ENCODE data around the gene LMO7.

LMO7 gene

DNA sequence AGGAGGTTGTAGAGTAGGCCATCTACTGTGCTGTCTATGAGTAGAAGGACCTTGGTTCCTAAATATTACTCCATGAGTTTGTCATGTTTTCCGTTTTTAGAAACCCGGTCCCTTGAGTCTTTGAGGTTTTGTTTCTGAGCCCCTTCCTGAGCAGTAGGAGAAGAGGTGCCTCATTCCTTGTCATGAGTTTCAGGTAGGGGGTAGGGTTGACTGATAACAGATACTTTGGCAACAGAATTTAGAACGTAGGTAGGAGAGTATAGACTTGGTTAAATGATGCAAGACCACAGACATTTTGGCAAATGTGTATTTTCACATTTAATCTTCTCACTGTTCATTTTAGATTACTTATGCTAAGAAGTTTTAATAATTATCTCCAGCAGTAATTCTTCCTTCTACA, 24.6 kb downstream of the LMO7 start:
- DNase-seq (ENCODE audit: low spot score), result no peak
- Histone ChIP-seq H2AK5ac (ENCODE audit: low read depth, low read length) (no peak overlapping the region), H3K18ac (ENCODE audit: low read length) (no peak overlapping the region), H3K23ac (ENCODE audit: low read depth, low read length, poor library complexity) (no peak overlapping the region), H2AFZ (ENCODE audit: low read length) (no peak overlapping the region), H3K9ac (ENCODE audit: low read depth, low read length, poor library complexity) (no peak overlapping the region), H4K91ac (ENCODE audit: low read depth, low read length, poor library complexity) (no peak overlapping the region), H3K4me2 (ENCODE audit: insufficient read depth, low read length, poor library complexity, severe bottlenecking) (no peak overlapping the region), H2BK5ac (ENCODE audit: low read length) (no peak overlapping the region), H2BK15ac (ENCODE audit: low read length) (no peak overlapping the region), H3K4me3 (ENCODE audit: low read length in 2 of 2) (no peak overlapping the region), H4K8ac (ENCODE audit: low read depth, low read length) (no peak overlapping the region), H3K4ac (ENCODE audit: low read length) (no peak overlapping the region), H3K14ac (ENCODE audit: low read length) (no peak overlapping the region), H3K36me3 (replicated peaks in 1 of 2; ENCODE audit: control insufficient read depth in 2 of 2, insufficient read depth in 2 of 2, low read length in 2 of 2) (no peaks in the 10 kb centered on the region), H3K9me3 (replicated peaks in 1 of 2; ENCODE audit: control insufficient read depth in 2 of 2, insufficient read depth in 1 of 2, low read depth in 1 of 2, low read length in 2 of 2) (no peaks in the 10 kb centered on the region), H3K4me1 (ENCODE audit: control insufficient read depth in 2 of 2, insufficient read depth in 1 of 2, low read depth in 1 of 2, low read length in 2 of 2) (no peaks in the 10 kb centered on the region), H3K27me3 (ENCODE audit: control insufficient read depth in 3 of 3, insufficient read depth in 3 of 3, low read depth in 1 of 3, low read length in 3 of 3) (no peaks in the 10 kb centered on the region), H2BK120ac (ENCODE audit: low read depth, low read length) (no peak overlapping the region), H3K27ac (replicated peaks; ENCODE audit: low read length) (no peak overlapping the region), H2BK12ac (ENCODE audit: low read length) (no peak overlapping the region), H3K79me1 (ENCODE audit: low read depth, low read length) (no peaks in the 10 kb centered on the region)
- no CpG with 5 or more reads among the region's 3 CpGs for WGBS, 2 donors (ENCODE audit: extremely low coverage in 2 of 2, insufficient read length in 2 of 2, insufficient replicate concordance in 1 of 2)

GRCh38 chr13:75661443-75661842, 25.3 kb downstream of the LMO7 start:
- no peak overlapping the region for H2BK12ac ChIP-seq (ENCODE audit: low read length)
- H2BK120ac ChIP-seq (ENCODE audit: low read depth, low read length), result no peak overlapping the region
- no peak overlapping the region for H4K91ac ChIP-seq (ENCODE audit: low read depth, low read length, poor library complexity)
- no peak overlapping the region for H2BK15ac ChIP-seq (ENCODE audit: low read length)
- DNase-seq (ENCODE audit: low spot score), result no peak
- no peak overlapping the region for H2AK5ac ChIP-seq (ENCODE audit: low read depth, low read length)
- H3K79me1 ChIP-seq (ENCODE audit: low read depth, low read length), result no peaks in the 10 kb centered on the region
- H2BK5ac ChIP-seq (ENCODE audit: low read length), result no peak overlapping the region
- no peak overlapping the region for H3K9ac ChIP-seq (ENCODE audit: low read depth, low read length, poor library complexity)
- no peaks in the 10 kb centered on the region for H3K4me1 ChIP-seq (ENCODE audit: control insufficient read depth in 2 of 2, insufficient read depth in 1 of 2, low read depth in 1 of 2, low read length in 2 of 2)
- WGBS, 2 donors (ENCODE audit: extremely low coverage in 2 of 2, insufficient read length in 2 of 2, insufficient replicate concordance in 1 of 2), result no CpG with 5 or more reads among the region's 4 CpGs
- no peak overlapping the region for H3K4ac ChIP-seq (ENCODE audit: low read length)
- H3K4me2 ChIP-seq (ENCODE audit: insufficient read depth, low read length, poor library complexity, severe bottlenecking), result no peak overlapping the region
- H3K27me3 ChIP-seq (ENCODE audit: control insufficient read depth in 3 of 3, insufficient read depth in 3 of 3, low read depth in 1 of 3, low read length in 3 of 3), result no peaks in the 10 kb centered on the region
- H4K8ac ChIP-seq (ENCODE audit: low read depth, low read length), result no peak overlapping the region
- no peak overlapping the region for H3K27ac ChIP-seq (replicated peaks; ENCODE audit: low read length)
- H3K36me3 ChIP-seq (replicated peaks in 1 of 2; ENCODE audit: control insufficient read depth in 2 of 2, insufficient read depth in 2 of 2, low read length in 2 of 2), result no peaks in the 10 kb centered on the region
- H3K18ac ChIP-seq (ENCODE audit: low read length), result no peak overlapping the region
- no peaks in the 10 kb centered on the region for H3K9me3 ChIP-seq (replicated peaks in 1 of 2; ENCODE audit: control insufficient read depth in 2 of 2, insufficient read depth in 1 of 2, low read depth in 1 of 2, low read length in 2 of 2)
- H3K14ac ChIP-seq (ENCODE audit: low read length), result no peak overlapping the region
- no peak overlapping the region for H2AFZ ChIP-seq (ENCODE audit: low read length)
- H3K23ac ChIP-seq (ENCODE audit: low read depth, low read length, poor library complexity), result no peak overlapping the region
- no peak overlapping the region for H3K4me3 ChIP-seq (ENCODE audit: low read length in 2 of 2)

DNA sequence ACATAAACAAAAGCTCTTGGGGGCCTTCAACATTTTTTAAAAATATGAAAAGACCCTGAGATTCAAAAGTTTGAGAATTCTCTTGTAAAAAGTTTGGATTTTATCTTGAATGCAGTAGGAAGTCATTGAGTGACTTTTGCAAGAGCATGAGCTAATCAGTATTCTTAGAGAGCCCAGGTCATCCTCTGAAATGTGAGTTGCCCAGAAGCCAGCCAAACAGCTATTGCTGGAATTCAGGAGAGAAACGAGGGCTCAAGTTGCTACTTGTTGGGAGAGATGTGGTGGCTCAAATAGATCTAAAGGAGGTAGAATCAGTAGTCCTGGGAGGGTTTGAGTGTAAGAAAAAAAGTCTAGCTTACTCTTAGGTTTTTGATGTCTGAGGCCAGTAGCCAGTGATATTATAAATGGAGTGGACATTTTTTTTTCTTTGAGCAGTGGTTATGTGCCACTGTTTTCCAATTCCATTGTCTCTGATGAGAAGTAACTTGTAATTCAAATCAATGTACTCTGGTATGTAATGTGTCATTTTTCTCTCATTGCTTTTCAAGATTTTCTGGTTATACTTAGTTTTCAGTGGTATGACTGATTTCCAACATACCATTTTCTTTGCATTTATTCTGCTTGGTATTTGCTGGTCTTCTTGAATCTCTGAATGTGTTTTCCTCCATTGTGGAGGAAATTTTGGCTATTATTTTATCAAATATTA, 30.7 kb downstream of the LMO7 start:
- Histone ChIP-seq H3K4me1 (ENCODE audit: control insufficient read depth in 2 of 2, insufficient read depth in 1 of 2, low read depth in 1 of 2, low read length in 2 of 2) (no peaks in the 10 kb centered on the region), H4K8ac (ENCODE audit: low read depth, low read length) (no peak overlapping the region), H3K79me1 (ENCODE audit: low read depth, low read length) (no peaks in the 10 kb centered on the region), H2BK15ac (ENCODE audit: low read length) (no peak overlapping the region), H3K9ac (ENCODE audit: low read depth, low read length, poor library complexity) (no peak overlapping the region), H4K91ac (ENCODE audit: low read depth, low read length, poor library complexity) (no peak overlapping the region), H2BK5ac (ENCODE audit: low read length) (no peak overlapping the region), H3K4ac (ENCODE audit: low read length) (no peak overlapping the region), H2AFZ (ENCODE audit: low read length) (no peak overlapping the region), H3K4me2 (ENCODE audit: insufficient read depth, low read length, poor library complexity, severe bottlenecking) (no peak overlapping the region), H3K36me3 (replicated peaks in 1 of 2; ENCODE audit: control insufficient read depth in 2 of 2, insufficient read depth in 2 of 2, low read length in 2 of 2) (no peaks in the 10 kb centered on the region), H2BK120ac (ENCODE audit: low read depth, low read length) (no peak overlapping the region), H3K27ac (replicated peaks; ENCODE audit: low read length) (no peak overlapping the region), H3K27me3 (ENCODE audit: control insufficient read depth in 3 of 3, insufficient read depth in 3 of 3, low read depth in 1 of 3, low read length in 3 of 3) (no peaks in the 10 kb centered on the region), H3K18ac (ENCODE audit: low read length) (no peak overlapping the region), H3K14ac (ENCODE audit: low read length) (no peak overlapping the region), H3K9me3 (replicated peaks in 1 of 2; ENCODE audit: control insufficient read depth in 2 of 2, insufficient read depth in 1 of 2, low read depth in 1 of 2, low read length in 2 of 2) (no peaks in the 10 kb centered on the region), H2BK12ac (ENCODE audit: low read length) (no peak overlapping the region), H2AK5ac (ENCODE audit: low read depth, low read length) (no peak overlapping the region), H3K23ac (ENCODE audit: low read depth, low read length, poor library complexity) (no peak overlapping the region), H3K4me3 (ENCODE audit: low read length in 2 of 2) (no peak overlapping the region)
- WGBS, 2 donors (ENCODE audit: extremely low coverage in 2 of 2, insufficient read length in 2 of 2, insufficient replicate concordance in 1 of 2), result no CpG with 5 or more reads among the region's 1 CpG
- no peak for DNase-seq (ENCODE audit: low spot score)

DNA sequence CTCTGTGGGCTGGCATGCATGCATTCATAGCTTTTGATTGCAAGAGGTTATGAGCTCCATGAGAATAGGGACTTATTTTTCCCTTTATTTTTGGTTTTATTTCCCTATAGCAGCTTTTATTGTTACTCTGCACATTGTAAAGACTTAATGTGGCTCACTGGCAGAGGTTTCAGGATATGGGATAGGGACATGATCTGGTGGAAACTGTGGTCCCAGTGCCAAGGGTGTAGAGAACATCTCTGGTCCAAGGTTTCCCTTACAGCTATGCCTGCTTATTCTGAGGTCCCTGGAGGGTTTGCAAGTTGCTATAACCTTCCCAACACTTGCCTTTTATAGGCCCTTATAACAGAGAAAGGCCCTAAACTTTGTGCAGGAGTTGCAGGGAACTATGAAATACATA, 33.6 kb downstream of the LMO7 start:
- DNase-seq (ENCODE audit: low spot score), result no peak
- Histone ChIP-seq H3K4ac (ENCODE audit: low read length) (no peak overlapping the region), H3K4me3 (ENCODE audit: low read length in 2 of 2) (no peak overlapping the region), H3K36me3 (replicated peaks in 1 of 2; ENCODE audit: control insufficient read depth in 2 of 2, insufficient read depth in 2 of 2, low read length in 2 of 2) (no peaks in the 10 kb centered on the region), H3K14ac (ENCODE audit: low read length) (no peak overlapping the region), H3K9ac (ENCODE audit: low read depth, low read length, poor library complexity) (no peak overlapping the region), H2AK5ac (ENCODE audit: low read depth, low read length) (no peak overlapping the region), H2BK15ac (ENCODE audit: low read length) (no peak overlapping the region), H3K79me1 (ENCODE audit: low read depth, low read length) (no peaks in the 10 kb centered on the region), H3K4me1 (ENCODE audit: control insufficient read depth in 2 of 2, insufficient read depth in 1 of 2, low read depth in 1 of 2, low read length in 2 of 2) (no peaks in the 10 kb centered on the region), H2BK120ac (ENCODE audit: low read depth, low read length) (no peak overlapping the region), H3K27ac (replicated peaks; ENCODE audit: low read length) (no peak overlapping the region), H3K4me2 (ENCODE audit: insufficient read depth, low read length, poor library complexity, severe bottlenecking) (no peak overlapping the region), H2BK12ac (ENCODE audit: low read length) (no peak overlapping the region), H3K23ac (ENCODE audit: low read depth, low read length, poor library complexity) (no peak overlapping the region), H2BK5ac (ENCODE audit: low read length) (no peak overlapping the region), H3K18ac (ENCODE audit: low read length) (no peak overlapping the region), H3K27me3 (ENCODE audit: control insufficient read depth in 3 of 3, insufficient read depth in 3 of 3, low read depth in 1 of 3, low read length in 3 of 3) (no peaks in the 10 kb centered on the region), H4K91ac (ENCODE audit: low read depth, low read length, poor library complexity) (no peak overlapping the region), H4K8ac (ENCODE audit: low read depth, low read length) (no peak overlapping the region), H3K9me3 (replicated peaks in 1 of 2; ENCODE audit: control insufficient read depth in 2 of 2, insufficient read depth in 1 of 2, low read depth in 1 of 2, low read length in 2 of 2) (no peaks in the 10 kb centered on the region), H2AFZ (ENCODE audit: low read length) (no peak overlapping the region)
